DND-41 (cell line): ENCODE measurements around the gene CDK3.

ENCODE experiments used
- ATAC-seq: fragments of 200-7000 bp; cut with Tn5 transposase; 3 replicates; pipeline ENCODE4 v1.9.1; 2021; ENCODE audit warnings: low read depth; ENCODE audit not compliant: insufficient read depth
- DNase-seq: peaks from one replicate; pipeline ENCODE4 v3.0.0-alpha.2; 2020
- H2AFZ ChIP-seq: 2 replicates; pipeline ENCODE4 v1.6.0; 2012; ENCODE audit warnings: low read depth, low read length
- H3K27ac ChIP-seq: 2 replicates; pipeline ENCODE4 v1.5.1; 2012; ENCODE audit warnings: low read length, inconsistent platforms
- H3K27me3 ChIP-seq: fragments of 200-600 bp; sonication (generic); 2 replicates; pipeline ENCODE4 v1.6.0; 2012; ENCODE audit warnings: low read length, mild to moderate bottlenecking, inconsistent platforms; ENCODE audit not compliant: insufficient read depth, poor library complexity
- H3K36me3 ChIP-seq: 2 replicates; pipeline ENCODE4 v1.5.1; 2012; ENCODE audit warnings: low read length, inconsistent platforms; ENCODE audit not compliant: insufficient read depth
- H3K4me1 ChIP-seq: 2 replicates; pipeline ENCODE4 v1.5.1; 2012; ENCODE audit warnings: mild to moderate bottlenecking, low read length; ENCODE audit not compliant: insufficient read depth
- H3K4me2 ChIP-seq: 2 replicates; pipeline ENCODE4 v1.6.0; 2012; ENCODE audit warnings: mild to moderate bottlenecking, moderate library complexity, low read length, inconsistent platforms; ENCODE audit not compliant: insufficient read depth
- H3K4me3 ChIP-seq, 2 experiments: fragments of 200-600 bp in 1 of 2; shearing (Covaris generic) in 1 of 2; 2 replicates each; pipeline ENCODE4 v1.5.1; 2012 to 2016; ENCODE audit warnings: inconsistent platforms in 2 of 2, low read length in 2 of 2, mild to moderate bottlenecking in 2 of 2, low read depth in 1 of 2, moderate library complexity in 1 of 2
- H3K79me2 ChIP-seq: 2 replicates; pipeline ENCODE4 v1.6.0; 2012; ENCODE audit warnings: low read length, inconsistent platforms; ENCODE audit not compliant: insufficient read depth
- H3K9ac ChIP-seq: 2 replicates; pipeline ENCODE4 v1.6.0; 2012; ENCODE audit warnings: low read depth, mild to moderate bottlenecking, inconsistent platforms, low read length, moderate library complexity
- H3K9me3 ChIP-seq: 2 replicates; pipeline ENCODE4 v1.5.1; 2012; ENCODE audit warnings: low read length, moderate library complexity, mild to moderate bottlenecking, inconsistent platforms; ENCODE audit not compliant: insufficient read depth, severe bottlenecking
- H4K20me1 ChIP-seq: 2 replicates; pipeline ENCODE4 v1.6.0; 2012; ENCODE audit warnings: low read length; ENCODE audit not compliant: insufficient read depth
- CTCF ChIP-seq: IDR thresholded peaks from 2 replicates; pipeline ENCODE4 v1.5.1; 2012; ENCODE audit warnings: borderline replicate concordance, low read length, moderate library complexity, mild to moderate bottlenecking; ENCODE audit not compliant: poor library complexity, severe bottlenecking; ENCODE audit errors: extremely low read depth
- EZH2 ChIP-seq: IDR thresholded peaks from 3 replicates; pipeline ENCODE4 v1.6.1; 2012; ENCODE audit warnings: borderline replicate concordance, low read depth, mild to moderate bottlenecking, moderate library complexity, low read length, inconsistent platforms; ENCODE audit not compliant: severe bottlenecking

The CDK3 gene

DNA sequence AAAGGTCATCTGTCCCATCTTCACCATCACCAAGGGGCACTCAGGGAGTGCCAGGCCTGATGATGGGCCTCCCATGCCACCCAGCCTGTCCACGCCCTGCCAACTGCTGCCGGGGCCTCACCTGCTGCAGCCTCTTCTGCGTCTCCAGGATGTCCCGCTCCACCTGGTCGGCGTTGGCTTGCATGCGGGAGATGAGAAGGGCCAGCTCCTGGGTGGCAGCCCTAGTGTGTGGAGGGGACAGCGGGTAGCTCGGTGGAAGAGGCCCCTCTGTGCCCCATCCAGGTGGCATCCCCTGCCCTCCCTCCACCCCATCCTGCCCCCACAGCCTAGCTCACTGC is 23.2 kb downstream of the CDK3 start:
- H3K36me3 ChIP-seq, result no peaks in the 10 kb centered on the region
- no peak overlapping the region for H3K27ac ChIP-seq
- H3K4me3 ChIP-seq, result no peak overlapping the region
- no peak overlapping the region for H2AFZ ChIP-seq
- H3K4me2 ChIP-seq, result no peak overlapping the region
- H3K9me3 ChIP-seq, result no peaks in the 10 kb centered on the region
- H3K27me3 ChIP-seq, result no peaks in the 10 kb centered on the region
- no peaks in the 10 kb centered on the region for H4K20me1 ChIP-seq
- DNase-seq, result no peak
- H3K4me1 ChIP-seq, result peaks cover 8% of the 10 kb centered on the region
- no peak for TF ChIP-seq EZH2
- TF ChIP-seq CTCF, result no peak
- no peaks in the 10 kb centered on the region for H3K79me2 ChIP-seq
- ATAC-seq, result no peak
- H3K9ac ChIP-seq, result no peak overlapping the region

DNA sequence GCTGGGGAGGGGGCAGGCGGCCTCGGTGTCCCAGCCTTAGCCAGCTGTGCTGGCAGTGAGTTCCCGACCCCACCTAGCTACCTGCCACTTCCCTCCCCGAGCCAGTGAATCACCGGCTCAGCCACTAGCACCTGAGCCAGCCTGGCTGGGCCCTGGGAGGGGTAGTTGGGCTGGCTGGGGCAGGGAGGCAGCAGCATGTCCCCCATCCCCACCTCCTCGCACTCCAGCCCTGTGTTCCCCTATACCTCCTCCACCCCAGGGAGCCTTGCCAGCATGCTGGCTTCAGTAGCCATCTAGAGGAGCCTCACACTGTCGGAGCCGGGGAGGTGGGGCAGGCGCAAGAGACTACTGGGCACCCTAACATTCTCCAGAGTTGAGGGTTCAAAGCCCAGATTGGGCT is 23.7 kb downstream of the CDK3 start:
- Histone ChIP-seq H3K9ac (no peak overlapping the region), H2AFZ (no peak overlapping the region), H3K4me2 (no peak overlapping the region), H3K36me3 (no peaks in the 10 kb centered on the region), H3K9me3 (no peaks in the 10 kb centered on the region), H3K4me1 (peaks cover 13% of the 10 kb centered on the region), H3K27me3 (no peaks in the 10 kb centered on the region), H3K79me2 (no peaks in the 10 kb centered on the region), H3K4me3 (no peak overlapping the region), H3K27ac (no peak overlapping the region), H4K20me1 (no peaks in the 10 kb centered on the region)
- TF ChIP-seq CTCF (no peak), EZH2 (no peak)
- no peak for DNase-seq
- no peak for ATAC-seq

- TF ChIP-seq EZH2, result no peak
- TF ChIP-seq CTCF, result no peak
- Histone ChIP-seq H4K20me1 (no peaks in the 10 kb centered on the region), H3K27me3 (no peaks in the 10 kb centered on the region), H3K4me3 (no peak overlapping the region), H3K9me3 (no peaks in the 10 kb centered on the region), H3K79me2 (no peaks in the 10 kb centered on the region), H2AFZ (no peak overlapping the region), H3K4me2 (no peak overlapping the region), H3K9ac (no peak overlapping the region), H3K36me3 (no peaks in the 10 kb centered on the region), H3K4me1 (peaks cover 22% of the 10 kb centered on the region), H3K27ac (no peak overlapping the region)
- DNase-seq, result no peak
- no peak for ATAC-seq
These were observed 24.6 kb downstream of the CDK3 start for GRCh38 chr17:76025294-76025693.

- H4K20me1 ChIP-seq, result no peaks in the 10 kb centered on the region
- no peak for DNase-seq
- H3K4me1 ChIP-seq, result peaks cover 27% of the 10 kb centered on the region
- H3K27me3 ChIP-seq, result no peaks in the 10 kb centered on the region
- H3K4me2 ChIP-seq, result no peak overlapping the region
- no peak overlapping the region for H2AFZ ChIP-seq
- no peak overlapping the region for H3K9ac ChIP-seq
- H3K79me2 ChIP-seq, result no peaks in the 10 kb centered on the region
- TF ChIP-seq CTCF, result no peak
- TF ChIP-seq EZH2, result no peak
- H3K9me3 ChIP-seq, result no peaks in the 10 kb centered on the region
- 0 out of 2 replicates have a peak overlapping the region, but pooled peaks have one; percentile 36 for H3K27ac ChIP-seq
- H3K36me3 ChIP-seq, result no peaks in the 10 kb centered on the region
- no peak for ATAC-seq
- no peak overlapping the region for H3K4me3 ChIP-seq
These were observed 26.1 kb downstream of the CDK3 start for GRCh38 chr17:76026714-76027158.
